ENCODE data around the gene APOF.

- TF ChIP-seq EZH2 (IDR thresholded peaks at IDR 0.05; ENCODE audit: low read length, missing control alignments) (no peak), CTCF (conservative IDR thresholded peaks at IDR 0.05 in 1 of 2, IDR thresholded peaks at IDR 0.05 in 1 of 2; ENCODE audit: low read depth in 1 of 2, low read length in 2 of 2) (no peak)
These were observed 21.0 kb downstream of the APOF start for GRCh38 chr12:56341616-56342015.

Data from fibroblast of lung (primary cell).